NCI-H1436 treated with DMSO at 0.1 percent for 48 hours (cell line): Measurements from ENCODE around the gene AACS.
A peak's percentile ranks its signal among the peaks of the same experiment; 100 is the strongest.
"Not testable (repeated sequence)": the region's sequence is repeated elsewhere in the genome, so short reads cannot be mapped to it uniquely, and the experiment has no call there.

ENCODE experiments used
- DNase-seq: peaks from one replicate; lab custom pipeline; 2025; lab: John Stamatoyannopoulos, UW

The AACS gene

GRCh38 chr12:125057708-125058107 is 7.5 kb upstream of the AACS start:
- no peak for DNase-seq

GRCh38 chr12:125061229-125061628 is 4.0 kb upstream of the AACS start:
- no peak for DNase-seq

GRCh38 chr12:125063522-125063921 is 1.7 kb upstream of the AACS start:
- DNase-seq = not testable (repeated sequence)

- DNase-seq = no peak
These were observed 743 bp upstream of the AACS start for GRCh38 chr12:125064492-125064891.

GRCh38 chr12:125065919-125066570 is 810 bp downstream of the AACS start:
- no peak for DNase-seq

GRCh38 chr12:125068391-125068790 is 3.2 kb downstream of the AACS start:
- DNase-seq = no peak

- DNase-seq = no peak
These were observed 4.4 kb downstream of the AACS start for GRCh38 chr12:125069616-125070015.

GRCh38 chr12:125070112-125070511 is 4.9 kb downstream of the AACS start:
- no peak for DNase-seq

- no peak for DNase-seq
These were observed 5.6 kb downstream of the AACS start for GRCh38 chr12:125070661-125071390.

GRCh38 chr12:125071456-125071855 is 6.2 kb downstream of the AACS start:
- DNase-seq = no peak

GRCh38 chr12:125072496-125072895 is 7.3 kb downstream of the AACS start:
- DNase-seq = no peak

GRCh38 chr12:125074294-125074693 is 9.1 kb downstream of the AACS start:
- DNase-seq = not testable (repeated sequence)

- DNase-seq = no peak
These were observed 10.9 kb downstream of the AACS start for GRCh38 chr12:125076103-125076502.

GRCh38 chr12:125079084-125079483 is 13.8 kb downstream of the AACS start:
- no peak for DNase-seq

GRCh38 chr12:125079648-125080645 is 14.7 kb downstream of the AACS start:
- no peak for DNase-seq

- peak; percentile 86 for DNase-seq
These were observed 16.2 kb downstream of the AACS start for GRCh38 chr12:125081427-125081826.

GRCh38 chr12:125083072-125083471 is 17.8 kb downstream of the AACS start:
- no peak for DNase-seq

- DNase-seq = not testable (repeated sequence)
These were observed 23.0 kb downstream of the AACS start for GRCh38 chr12:125088199-125088598.

- DNase-seq = no peak
These were observed 23.8 kb downstream of the AACS start for GRCh38 chr12:125089083-125089482.

- DNase-seq = no peak
These were observed 24.4 kb downstream of the AACS start for GRCh38 chr12:125089626-125090025.

GRCh38 chr12:125090437-125090836 is 25.2 kb downstream of the AACS start:
- DNase-seq = no peak

GRCh38 chr12:125091401-125091800 is 26.2 kb downstream of the AACS start:
- no peak for DNase-seq
